Smooth muscle cell (in vitro differentiated cells): Measurements from ENCODE around the gene ITIH4. TPM values are rescaled to one million over a fixed set of nuclear protein-coding genes. Genes with fewer than 3 reads are reported as not detected.

Source experiments
- DNase-seq: peaks from one replicate; lab custom pipeline; 2025; ENCODE audit not compliant: unreplicated experiment; lab: John Stamatoyannopoulos, UW
- H2AFZ ChIP-seq: fragments of 200-600 bp; sonication (generic); 2 replicates; pipeline ENCODE4 v1.6.0; 2016; ENCODE audit warnings: antibody characterized with exemption, low read depth, mild to moderate bottlenecking
- H3F3A ChIP-seq: fragments of 200-600 bp; sonication (generic); 2 replicates; pipeline ENCODE4 v1.6.0; 2017; ENCODE audit warnings: antibody characterized with exemption, low read depth
- H3K27ac ChIP-seq: fragments of 200-600 bp; sonication (generic); 2 replicates; pipeline ENCODE4 v1.5.1; 2016; ENCODE audit warnings: low read depth, mild to moderate bottlenecking
- H3K27me3 ChIP-seq: fragments of 200-600 bp; sonication (generic); 2 replicates; pipeline ENCODE4 v1.6.1; 2016; ENCODE audit warnings: low read depth, mild to moderate bottlenecking
- H3K36me3 ChIP-seq: fragments of 200-600 bp; sonication (generic); 2 replicates; pipeline ENCODE4 v1.5.1; 2016; ENCODE audit warnings: low read depth
- H3K4me1 ChIP-seq: fragments of 200-600 bp; sonication (generic); 2 replicates; pipeline ENCODE4 v1.5.1; 2016; ENCODE audit warnings: low read depth
- H3K4me2 ChIP-seq: fragments of 200-600 bp; sonication (generic); 2 replicates; pipeline ENCODE4 v1.6.0; 2016; ENCODE audit warnings: mild to moderate bottlenecking
- H3K4me3 ChIP-seq: fragments of 200-600 bp; sonication (generic); 2 replicates; pipeline ENCODE4 v1.5.1; 2016; ENCODE audit warnings: mild to moderate bottlenecking
- H3K79me2 ChIP-seq: fragments of 200-600 bp; sonication (generic); 2 replicates; pipeline ENCODE4 v1.6.0; 2016; ENCODE audit warnings: low read depth, mild to moderate bottlenecking
- H3K9ac ChIP-seq: fragments of 200-600 bp; sonication (generic); 2 replicates; pipeline ENCODE4 v1.6.0; 2016; ENCODE audit warnings: low read depth
- H3K9me3 ChIP-seq: fragments of 200-600 bp; sonication (generic); replicated peaks from 2 replicates; pipeline ENCODE4 v1.5.1; 2016; ENCODE audit warnings: low read depth
- H4K20me1 ChIP-seq: fragments of 200-600 bp; sonication (generic); 2 replicates; pipeline ENCODE4 v1.6.0; 2016; ENCODE audit warnings: low read depth
- WGBS: methylation state at CpG from one replicate; pipeline ENCODE4 v1.1.7; 2016; ENCODE audit warnings: low lambda C conversion rate; 5-methylcytosine and 5-hydroxymethylcytosine counted together
- polyA plus RNA-seq: library from polyadenylated mRNA; unstranded; fragments of >200 nt; fragmentation: Nextera tagmentation; extraction: Ambion mirVana; gene quantifications from 2 replicates; pipeline ENCODE4 v1.2.1, GENCODE V29; 2016
- total RNA-seq: library from RNA; depleted of rRNA; stranded (reverse); fragments of >200 nt; gene quantifications from 2 replicates; pipeline ENCODE4 v1.2.3, GENCODE V29; 2014
- TF ChIP-seq, protein P1 (sequence below): fragments of 200-600 bp; sonication (generic); IDR thresholded peaks from 2 replicates; pipeline ENCODE4 v1.5.1; 2017; ENCODE audit warnings: borderline replicate concordance, mild to moderate bottlenecking, antibody characterized with exemption; ENCODE audit not compliant: insufficient read depth, poor library complexity, severe bottlenecking

ITIH4 gene
- total and polyA plus RNA-seq, 2 experiments from 2014 or later: 1.6 TPM

DNA sequence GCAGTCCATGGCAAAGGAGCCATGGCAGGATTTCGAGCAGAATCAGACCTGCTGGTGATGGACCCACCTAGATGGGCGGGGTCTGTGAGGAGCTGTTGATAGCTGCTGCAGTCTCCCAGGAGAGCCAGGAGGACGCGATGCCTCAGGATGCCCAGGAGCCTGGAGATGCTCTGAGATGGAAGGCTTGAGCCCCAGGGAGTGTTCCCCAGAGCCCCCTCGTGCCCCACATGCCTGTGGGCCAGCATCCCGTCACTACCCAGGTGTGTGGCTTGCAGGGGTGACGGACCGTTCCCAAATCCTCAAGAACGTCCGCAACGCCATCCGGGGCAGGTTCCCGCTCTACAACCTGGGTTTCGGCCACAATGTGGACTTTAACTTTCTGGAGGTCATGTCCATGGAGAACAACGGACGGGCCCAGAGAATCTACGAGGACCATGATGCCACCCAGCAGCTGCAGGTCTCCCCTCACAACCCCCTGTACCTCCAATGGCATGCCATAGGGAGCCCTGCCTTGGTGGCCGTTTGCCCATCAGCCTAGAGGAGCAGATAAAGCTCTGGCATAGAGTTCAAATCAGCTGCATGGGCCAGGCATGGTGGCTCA lies 46.4 kb downstream of the ITIH4 start:
- no peak overlapping the region for H3K4me2 ChIP-seq
- no peaks in the 10 kb centered on the region for H3K79me2 ChIP-seq
- TF ChIP-seq, protein P1, sequence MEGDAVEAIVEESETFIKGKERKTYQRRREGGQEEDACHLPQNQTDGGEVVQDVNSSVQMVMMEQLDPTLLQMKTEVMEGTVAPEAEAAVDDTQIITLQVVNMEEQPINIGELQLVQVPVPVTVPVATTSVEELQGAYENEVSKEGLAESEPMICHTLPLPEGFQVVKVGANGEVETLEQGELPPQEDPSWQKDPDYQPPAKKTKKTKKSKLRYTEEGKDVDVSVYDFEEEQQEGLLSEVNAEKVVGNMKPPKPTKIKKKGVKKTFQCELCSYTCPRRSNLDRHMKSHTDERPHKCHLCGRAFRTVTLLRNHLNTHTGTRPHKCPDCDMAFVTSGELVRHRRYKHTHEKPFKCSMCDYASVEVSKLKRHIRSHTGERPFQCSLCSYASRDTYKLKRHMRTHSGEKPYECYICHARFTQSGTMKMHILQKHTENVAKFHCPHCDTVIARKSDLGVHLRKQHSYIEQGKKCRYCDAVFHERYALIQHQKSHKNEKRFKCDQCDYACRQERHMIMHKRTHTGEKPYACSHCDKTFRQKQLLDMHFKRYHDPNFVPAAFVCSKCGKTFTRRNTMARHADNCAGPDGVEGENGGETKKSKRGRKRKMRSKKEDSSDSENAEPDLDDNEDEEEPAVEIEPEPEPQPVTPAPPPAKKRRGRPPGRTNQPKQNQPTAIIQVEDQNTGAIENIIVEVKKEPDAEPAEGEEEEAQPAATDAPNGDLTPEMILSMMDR: no peak
- no peaks in the 10 kb centered on the region for H3F3A ChIP-seq
- H3K9ac ChIP-seq: no peak overlapping the region
- no peaks in the 10 kb centered on the region for H4K20me1 ChIP-seq
- H3K27ac ChIP-seq: no peak overlapping the region
- no peak for DNase-seq
- 83% methylated on average over 18 of the region's 18 CpGs for WGBS
- no peaks in the 10 kb centered on the region for H3K4me1 ChIP-seq
- H3K36me3 ChIP-seq: no peaks in the 10 kb centered on the region
- peaks cover 28% of the 10 kb centered on the region for H3K27me3 ChIP-seq
- no peaks in the 10 kb centered on the region for H3K9me3 ChIP-seq
- no peak overlapping the region for H2AFZ ChIP-seq
- H3K4me3 ChIP-seq: no peak overlapping the region

DNA sequence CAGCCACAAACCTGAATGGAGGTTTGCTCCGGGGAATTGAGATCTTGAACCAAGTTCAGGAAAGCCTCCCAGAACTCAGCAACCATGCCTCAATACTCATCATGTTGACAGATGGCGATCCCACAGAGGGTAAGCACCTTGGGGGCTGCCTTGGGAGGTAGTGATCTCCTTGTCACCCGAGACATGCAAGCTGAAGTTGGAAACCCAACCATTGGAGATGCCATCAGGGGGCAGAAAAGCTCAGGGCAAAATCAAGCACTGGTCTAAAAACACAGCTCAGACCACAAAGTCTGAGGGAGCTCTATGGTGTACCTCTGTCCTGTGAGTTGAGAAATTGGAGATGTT lies 47.3 kb downstream of the ITIH4 start:
- Histone ChIP-seq H3K27ac (no peak overlapping the region), H4K20me1 (no peaks in the 10 kb centered on the region), H3K27me3 (peaks cover 28% of the 10 kb centered on the region), H3K4me2 (no peak overlapping the region), H3K79me2 (no peaks in the 10 kb centered on the region), H2AFZ (no peak overlapping the region), H3K4me3 (no peak overlapping the region), H3F3A (no peaks in the 10 kb centered on the region), H3K4me1 (no peaks in the 10 kb centered on the region), H3K9ac (no peak overlapping the region), H3K36me3 (no peaks in the 10 kb centered on the region), H3K9me3 (no peaks in the 10 kb centered on the region)
- 92% methylated on average over 3 of the region's 3 CpGs for WGBS
- TF ChIP-seq, protein P1: no peak
- no peak for DNase-seq

DNA sequence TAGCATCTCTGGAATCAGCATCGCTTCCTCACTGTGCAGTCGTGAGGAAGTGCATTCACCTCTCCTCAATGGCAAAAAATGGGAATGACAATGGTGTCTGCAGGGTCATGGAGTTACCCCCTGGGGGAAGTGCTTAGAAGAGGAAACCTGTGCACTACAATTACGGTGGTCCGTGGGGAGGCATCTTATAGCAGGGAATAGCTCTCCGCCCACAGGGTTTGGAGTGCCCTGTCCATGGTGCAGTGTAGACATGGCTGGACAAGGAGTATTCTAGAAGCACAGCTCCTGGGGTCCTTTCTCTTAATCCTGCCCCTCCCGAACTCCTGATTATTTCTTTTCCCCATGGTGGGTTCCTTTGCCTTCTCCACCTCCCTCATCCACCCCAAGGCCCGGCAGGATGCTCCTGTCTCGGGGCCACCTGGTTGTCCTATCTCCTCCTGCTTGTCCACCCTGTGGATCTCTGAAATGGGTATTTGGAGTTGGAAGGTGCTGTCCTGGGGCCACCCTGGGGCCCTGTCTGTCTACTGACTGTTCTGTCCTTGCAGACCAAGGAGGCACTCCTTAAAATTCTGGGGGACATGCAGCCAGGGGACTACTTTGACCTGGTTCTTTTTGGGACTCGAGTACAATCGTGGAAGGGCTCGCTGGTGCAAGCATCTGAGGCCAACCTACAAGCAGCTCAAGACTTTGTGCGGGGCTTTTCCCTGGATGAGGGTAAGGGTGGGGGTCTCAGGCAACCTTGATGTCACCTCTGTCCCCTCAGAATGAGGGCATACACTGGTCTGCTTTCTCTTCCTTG lies 47.9 kb downstream of the ITIH4 start:
- no peaks in the 10 kb centered on the region for H3K79me2 ChIP-seq
- H3K27ac ChIP-seq: no peak overlapping the region
- no peaks in the 10 kb centered on the region for H3K36me3 ChIP-seq
- H3F3A ChIP-seq: no peaks in the 10 kb centered on the region
- H3K4me2 ChIP-seq: no peak overlapping the region
- H3K4me3 ChIP-seq: no peak overlapping the region
- H3K27me3 ChIP-seq: peaks cover 28% of the 10 kb centered on the region
- no peak overlapping the region for H3K9ac ChIP-seq
- no peaks in the 10 kb centered on the region for H3K4me1 ChIP-seq
- no peak for DNase-seq
- no peaks in the 10 kb centered on the region for H3K9me3 ChIP-seq
- 75% methylated on average over 12 of the region's 12 CpGs for WGBS
- TF ChIP-seq, protein P1: no peak
- no peaks in the 10 kb centered on the region for H4K20me1 ChIP-seq
- H2AFZ ChIP-seq: no peak overlapping the region
